ENCODE measurements around the gene SIAH2.

The SIAH2 gene

DNA sequence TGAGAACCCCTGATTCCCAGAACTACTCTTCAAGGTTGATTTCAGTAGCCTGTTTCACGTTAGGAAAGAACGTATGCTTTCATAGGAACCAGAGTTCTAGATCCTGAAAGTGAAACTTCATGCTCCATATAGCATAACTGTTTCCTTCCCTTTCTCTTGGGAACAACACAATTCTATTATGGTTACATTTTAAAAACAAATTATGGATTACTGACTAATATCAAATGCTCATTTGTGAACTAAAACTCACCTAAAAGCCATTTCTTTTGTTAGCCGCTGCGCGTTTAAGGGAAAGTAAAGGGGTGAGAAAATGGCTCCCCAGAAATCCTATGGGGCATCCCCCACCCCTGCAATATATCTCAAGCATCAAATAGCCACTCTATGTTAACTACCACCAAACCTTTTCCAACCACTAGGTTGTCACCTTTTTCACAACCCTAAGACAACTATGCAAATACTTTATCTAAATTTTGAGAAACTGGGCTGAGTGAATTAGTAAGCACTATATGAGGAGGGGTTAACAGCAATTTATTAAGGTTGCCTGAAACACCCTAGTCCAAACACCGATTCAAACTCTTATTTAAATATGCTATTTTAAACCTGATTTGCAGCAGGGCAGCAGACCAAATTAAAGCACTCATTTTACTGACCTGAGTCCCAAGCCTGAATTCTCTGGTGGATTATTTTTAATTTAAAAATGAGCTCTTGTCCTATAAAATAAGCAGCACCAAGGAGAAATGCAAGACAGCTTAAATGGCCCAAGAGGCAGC, 2.4 kb downstream of the SIAH2 start:
- peak overlapping the region; percentile 3 for H3K4me3 ChIP-seq (ENCODE audit: low read depth, low read length)
- TF ChIP-seq, protein P1, sequence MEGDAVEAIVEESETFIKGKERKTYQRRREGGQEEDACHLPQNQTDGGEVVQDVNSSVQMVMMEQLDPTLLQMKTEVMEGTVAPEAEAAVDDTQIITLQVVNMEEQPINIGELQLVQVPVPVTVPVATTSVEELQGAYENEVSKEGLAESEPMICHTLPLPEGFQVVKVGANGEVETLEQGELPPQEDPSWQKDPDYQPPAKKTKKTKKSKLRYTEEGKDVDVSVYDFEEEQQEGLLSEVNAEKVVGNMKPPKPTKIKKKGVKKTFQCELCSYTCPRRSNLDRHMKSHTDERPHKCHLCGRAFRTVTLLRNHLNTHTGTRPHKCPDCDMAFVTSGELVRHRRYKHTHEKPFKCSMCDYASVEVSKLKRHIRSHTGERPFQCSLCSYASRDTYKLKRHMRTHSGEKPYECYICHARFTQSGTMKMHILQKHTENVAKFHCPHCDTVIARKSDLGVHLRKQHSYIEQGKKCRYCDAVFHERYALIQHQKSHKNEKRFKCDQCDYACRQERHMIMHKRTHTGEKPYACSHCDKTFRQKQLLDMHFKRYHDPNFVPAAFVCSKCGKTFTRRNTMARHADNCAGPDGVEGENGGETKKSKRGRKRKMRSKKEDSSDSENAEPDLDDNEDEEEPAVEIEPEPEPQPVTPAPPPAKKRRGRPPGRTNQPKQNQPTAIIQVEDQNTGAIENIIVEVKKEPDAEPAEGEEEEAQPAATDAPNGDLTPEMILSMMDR (IDR thresholded peaks at IDR 0.05; ENCODE audit: borderline replicate concordance, insufficient read depth, low read depth, low read length), result no peak

DNA sequence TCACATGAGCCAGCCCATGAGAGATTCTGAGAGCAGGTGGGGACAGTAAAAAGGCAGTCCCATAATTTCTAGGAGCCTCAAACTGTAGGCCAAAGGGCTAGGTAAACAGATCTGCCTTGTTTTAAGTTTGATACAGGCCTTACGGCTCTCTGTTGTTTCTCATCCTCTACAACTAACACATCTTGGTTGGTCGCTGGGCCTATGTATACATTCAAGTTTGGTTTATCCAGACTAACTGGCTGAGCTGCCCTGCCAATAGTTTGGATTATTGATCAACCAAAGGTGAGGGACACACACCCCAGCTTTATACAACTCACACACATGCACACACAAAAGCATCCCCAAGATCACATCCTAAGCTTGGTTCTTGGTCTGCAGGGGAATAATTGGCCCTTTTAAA, 3.0 kb downstream of the SIAH2 start:
- H3K4me3 ChIP-seq (ENCODE audit: low read depth, low read length), result no peak overlapping the region
- TF ChIP-seq, protein P1 (IDR thresholded peaks at IDR 0.05; ENCODE audit: borderline replicate concordance, insufficient read depth, low read depth, low read length), result no peak

DNA sequence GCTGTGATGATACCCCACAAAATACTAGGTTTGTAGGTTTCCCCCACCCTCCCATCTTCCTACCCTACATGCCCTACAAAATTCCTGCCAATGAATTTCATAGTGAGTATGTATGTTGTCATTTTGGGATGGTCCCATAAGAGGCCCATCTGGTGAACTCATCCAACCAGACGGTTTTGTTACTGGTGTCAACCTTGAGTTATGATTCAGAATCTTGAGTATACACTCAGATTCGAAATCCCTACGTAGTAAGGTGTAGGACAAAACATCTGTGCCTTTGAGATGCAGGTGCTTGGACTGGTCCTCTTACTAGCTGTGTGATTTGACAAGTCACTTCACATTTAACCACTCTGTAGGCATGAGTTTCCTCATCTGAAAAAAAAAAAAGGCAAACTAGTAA, 3.6 kb downstream of the SIAH2 start:
- no peak overlapping the region for H3K4me3 ChIP-seq (ENCODE audit: low read depth, low read length)
- TF ChIP-seq, protein P1 (IDR thresholded peaks at IDR 0.05; ENCODE audit: borderline replicate concordance, insufficient read depth, low read depth, low read length), result no peak

DNA sequence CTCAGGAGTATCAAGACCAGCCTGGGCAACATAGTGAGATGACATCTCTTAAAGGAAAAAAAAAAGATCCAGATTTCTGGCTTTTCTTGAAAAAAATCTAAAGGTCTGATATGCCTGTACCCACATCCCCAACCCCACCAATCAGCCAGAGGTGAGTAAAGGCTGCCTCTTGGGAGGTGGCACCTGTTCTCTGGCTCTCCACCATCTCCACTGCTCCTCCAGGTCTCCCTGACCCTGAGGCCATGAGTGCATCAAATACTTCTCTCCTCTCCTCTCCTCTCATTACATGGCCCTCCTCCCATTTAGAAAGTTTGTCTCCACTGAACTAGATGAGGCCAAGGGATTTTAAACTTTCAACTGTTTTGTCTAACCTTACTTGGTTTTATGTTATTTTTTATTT, 5.2 kb downstream of the SIAH2 start:
- TF ChIP-seq, protein P1 (IDR thresholded peaks at IDR 0.05; ENCODE audit: borderline replicate concordance, insufficient read depth, low read depth, low read length), result no peak
- no peak overlapping the region for H3K4me3 ChIP-seq (ENCODE audit: low read depth, low read length)

DNA sequence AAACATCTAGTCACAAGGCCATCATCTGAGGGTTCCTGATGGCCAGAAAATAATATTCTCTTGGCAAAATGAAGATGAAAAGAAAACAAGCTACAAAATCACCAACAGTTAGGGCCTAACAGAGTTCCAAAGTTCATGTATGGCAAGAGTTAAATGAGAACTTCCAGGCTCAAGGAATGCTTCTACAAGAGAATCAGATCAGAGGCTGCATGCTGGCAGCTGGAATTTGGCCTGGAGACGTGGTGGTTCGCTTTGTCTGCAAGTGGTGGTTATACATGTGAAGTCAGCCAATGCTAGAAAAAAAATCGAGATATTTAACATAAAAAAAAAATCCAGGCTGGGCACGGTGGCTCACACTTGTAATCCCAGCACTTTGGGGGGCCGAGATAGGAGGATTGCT, 5.6 kb downstream of the SIAH2 start:
- TF ChIP-seq, protein P1 (IDR thresholded peaks at IDR 0.05; ENCODE audit: borderline replicate concordance, insufficient read depth, low read depth, low read length), result no peak
- H3K4me3 ChIP-seq (ENCODE audit: low read depth, low read length), result no peak overlapping the region

DNA sequence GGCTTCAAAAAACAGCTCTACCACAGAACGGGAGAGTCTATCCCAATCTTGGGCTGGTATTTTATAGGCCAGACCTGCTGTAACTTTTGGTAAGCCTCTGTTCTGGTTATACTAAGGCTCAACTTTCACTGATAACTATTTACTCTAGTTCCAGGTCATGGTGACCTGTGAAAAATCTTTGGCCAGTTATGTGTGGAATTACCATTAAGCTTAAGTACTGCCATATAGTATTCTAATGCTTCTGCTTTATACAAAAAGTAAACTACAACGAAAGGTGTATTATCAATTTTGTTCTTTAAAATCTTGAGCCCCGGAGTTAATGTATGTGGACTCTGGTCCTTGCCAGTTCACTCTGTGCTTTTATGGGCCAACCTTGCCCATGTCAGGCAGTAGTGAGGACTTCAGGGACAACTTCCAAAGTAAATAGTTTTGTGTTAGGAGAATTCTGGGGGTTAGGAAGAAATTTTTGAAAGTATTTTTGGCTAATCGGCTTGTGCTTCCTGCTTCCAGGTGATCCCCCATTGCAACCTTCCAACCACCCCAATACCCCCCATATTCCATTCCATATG, 6.4 kb downstream of the SIAH2 start:
- TF ChIP-seq, protein P1 (IDR thresholded peaks at IDR 0.05; ENCODE audit: borderline replicate concordance, insufficient read depth, low read depth, low read length), result no peak

DNA sequence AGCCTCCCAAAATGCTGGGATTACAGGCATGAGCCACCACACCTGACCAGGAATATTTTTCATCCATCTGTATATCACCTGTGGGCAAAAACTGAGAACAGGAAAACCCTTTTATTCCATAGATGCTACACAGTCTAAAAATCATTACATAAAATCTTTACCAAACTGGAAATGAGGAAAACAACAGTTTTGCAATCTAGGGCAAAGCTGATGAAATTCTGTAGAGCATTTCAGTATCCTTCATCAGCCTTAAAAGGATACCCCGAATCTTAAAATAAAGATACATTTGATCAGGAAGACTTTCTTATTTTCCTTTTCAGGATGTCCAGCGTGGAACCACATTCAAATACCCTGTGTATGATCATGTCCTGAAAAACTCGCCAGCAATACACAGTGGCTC, 7.1 kb downstream of the SIAH2 start:
- no peak overlapping the region for H3K4me3 ChIP-seq (ENCODE audit: low read depth, low read length)
- TF ChIP-seq, protein P1 (IDR thresholded peaks at IDR 0.05; ENCODE audit: borderline replicate concordance, insufficient read depth, low read depth, low read length), result no peak

More for the DNA sequence above, 6.4 kb downstream of the SIAH2 start:
- no peak overlapping the region for H3K4me3 ChIP-seq (ENCODE audit: low read depth, low read length)
